HG03060 (cell line): Measurements from ENCODE around the gene TCEAL2.
A peak's percentile ranks its signal among the peaks of the same experiment; 100 is the strongest.
"Not testable (repeated sequence)": the region's sequence is repeated elsewhere in the genome, so short reads cannot be mapped to it uniquely, and the experiment has no call there.

Source experiments
- ATAC-seq: cut with Tn5 transposase; IDR thresholded peaks from one replicate; pipeline ENCODE4 v1.9.1; 2021; ENCODE audit warnings: low read depth, moderate number of reproducible peaks; ENCODE audit not compliant: unreplicated experiment

The TCEAL2 gene

DNA sequence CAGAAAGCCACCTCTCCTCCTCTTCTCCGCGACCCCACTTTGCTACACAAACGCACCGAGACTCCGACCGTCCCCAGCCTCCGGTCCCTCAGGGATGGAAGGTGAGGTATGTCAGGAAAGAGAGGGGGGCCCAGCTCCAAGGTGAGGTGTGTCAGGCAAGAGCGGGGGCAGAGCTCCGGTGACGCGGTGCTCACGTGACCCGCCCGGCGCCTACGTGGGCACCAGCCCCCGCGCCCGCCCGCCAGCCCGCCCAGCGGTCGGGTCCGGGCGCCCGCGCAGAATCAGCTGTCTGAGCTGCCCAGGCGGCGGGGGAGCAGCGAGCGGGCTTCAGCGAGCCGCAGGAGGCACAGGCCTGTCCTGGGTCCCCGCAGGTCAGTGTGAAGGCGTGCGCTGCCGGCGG, at the start of gene TCEAL2:
TCEAL2 (plus strand) TSS at position 244 of the 400 bp plus-strand sequence. CDS start 1,152 bp downstream, outside the sequence.
- ATAC-seq, result not testable (repeated sequence)

DNA sequence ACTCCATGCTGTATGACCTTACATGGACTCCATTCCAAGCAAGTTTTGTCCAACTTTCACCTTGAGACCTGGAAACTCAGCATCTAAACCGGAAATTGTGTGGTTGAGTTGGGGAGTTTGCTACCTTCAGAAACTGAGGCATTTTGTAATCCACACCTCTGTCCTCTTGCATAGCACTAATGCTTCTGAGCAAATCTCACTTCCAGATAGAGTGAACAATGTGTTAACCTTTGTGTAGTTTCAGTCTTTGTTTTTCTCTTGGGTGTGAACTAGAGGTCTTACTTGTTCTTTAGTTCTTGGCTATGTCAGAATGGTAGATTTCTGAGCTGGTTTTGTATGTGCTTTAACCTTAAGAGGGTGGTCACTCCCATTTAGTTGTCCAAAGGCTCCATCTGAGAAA, 48.1 kb upstream of the TCEAL2 start:
- ATAC-seq, result no peak

DNA sequence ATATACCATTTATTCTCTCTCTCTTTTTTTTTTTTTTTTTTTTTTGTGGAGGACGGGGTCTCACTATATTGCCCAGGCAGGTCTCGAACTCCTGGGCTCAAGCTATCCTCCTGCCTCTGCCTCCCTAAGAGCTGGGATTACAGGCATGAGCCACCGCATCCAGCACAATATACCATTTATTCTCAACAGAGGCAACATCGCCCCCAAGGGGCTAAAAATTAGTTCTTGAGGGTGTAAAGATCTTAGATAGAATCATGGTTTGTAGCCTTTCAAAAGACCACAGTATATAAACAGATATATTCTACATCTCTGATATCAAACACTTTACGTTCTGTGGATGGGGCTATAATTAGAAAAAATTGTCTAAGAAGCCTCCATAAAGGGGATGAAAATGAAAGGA, 39.8 kb upstream of the TCEAL2 start:
- ATAC-seq, result no peak

DNA sequence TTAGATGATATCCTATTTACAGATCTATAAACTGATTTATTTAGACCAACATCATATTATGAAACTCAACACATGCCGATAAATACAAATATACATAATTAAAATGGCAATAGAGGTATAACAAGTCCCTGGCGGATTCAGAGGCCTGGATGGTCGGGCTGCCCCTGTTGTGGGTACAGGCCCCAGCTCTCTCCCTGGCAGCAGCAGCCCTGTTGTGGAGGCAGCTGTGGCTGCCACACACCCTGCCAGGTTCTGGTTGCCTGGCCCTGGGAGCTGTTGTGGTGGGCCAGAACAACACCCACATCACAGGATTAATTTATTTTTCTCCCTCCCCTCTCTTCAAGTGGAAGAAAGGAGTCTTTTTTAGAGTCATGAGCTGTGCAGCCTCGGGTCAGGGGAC, 12.1 kb upstream of the TCEAL2 start:
- no peak for ATAC-seq

DNA sequence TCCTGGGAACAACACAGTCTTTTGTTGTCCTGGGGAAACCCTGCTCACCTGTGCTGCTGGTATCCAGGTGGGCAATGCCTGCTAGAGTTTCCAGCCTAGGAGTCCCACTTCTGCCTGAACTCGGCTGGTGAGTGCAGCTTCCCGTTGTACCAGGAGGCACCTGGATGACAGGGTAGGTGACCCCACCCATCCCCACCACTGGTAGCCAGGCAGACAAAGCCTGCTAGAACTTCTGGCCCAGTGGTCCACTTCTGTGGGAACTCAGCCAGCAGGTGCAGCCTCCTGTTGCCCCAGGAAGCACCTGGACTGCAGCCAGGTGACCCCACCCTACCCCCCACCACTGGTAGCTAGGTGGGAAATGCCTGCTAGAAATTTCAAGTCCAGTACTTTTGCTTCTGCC, 9.7 kb upstream of the TCEAL2 start:
- no peak for ATAC-seq

DNA sequence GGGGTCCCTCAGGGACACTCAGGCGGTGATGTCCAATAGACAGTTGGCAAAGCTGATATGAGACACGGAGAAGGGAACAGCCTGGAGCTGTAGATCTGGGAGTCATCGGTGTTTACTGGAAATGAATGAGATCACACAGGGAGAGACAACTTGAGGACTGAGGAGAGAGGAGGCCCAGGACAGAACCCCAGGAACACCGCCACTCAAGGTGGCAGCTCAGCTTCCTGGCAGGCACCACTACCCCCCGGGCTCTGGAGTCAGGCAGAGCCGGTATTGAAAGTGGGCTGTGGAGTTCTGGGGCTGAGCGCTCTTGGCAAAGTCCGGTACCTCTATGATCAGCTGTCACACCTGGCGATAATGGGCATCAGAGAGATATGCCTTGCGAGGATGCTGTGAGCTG, 465 bp upstream of the TCEAL2 start:
- ATAC-seq, result not testable (repeated sequence)

DNA sequence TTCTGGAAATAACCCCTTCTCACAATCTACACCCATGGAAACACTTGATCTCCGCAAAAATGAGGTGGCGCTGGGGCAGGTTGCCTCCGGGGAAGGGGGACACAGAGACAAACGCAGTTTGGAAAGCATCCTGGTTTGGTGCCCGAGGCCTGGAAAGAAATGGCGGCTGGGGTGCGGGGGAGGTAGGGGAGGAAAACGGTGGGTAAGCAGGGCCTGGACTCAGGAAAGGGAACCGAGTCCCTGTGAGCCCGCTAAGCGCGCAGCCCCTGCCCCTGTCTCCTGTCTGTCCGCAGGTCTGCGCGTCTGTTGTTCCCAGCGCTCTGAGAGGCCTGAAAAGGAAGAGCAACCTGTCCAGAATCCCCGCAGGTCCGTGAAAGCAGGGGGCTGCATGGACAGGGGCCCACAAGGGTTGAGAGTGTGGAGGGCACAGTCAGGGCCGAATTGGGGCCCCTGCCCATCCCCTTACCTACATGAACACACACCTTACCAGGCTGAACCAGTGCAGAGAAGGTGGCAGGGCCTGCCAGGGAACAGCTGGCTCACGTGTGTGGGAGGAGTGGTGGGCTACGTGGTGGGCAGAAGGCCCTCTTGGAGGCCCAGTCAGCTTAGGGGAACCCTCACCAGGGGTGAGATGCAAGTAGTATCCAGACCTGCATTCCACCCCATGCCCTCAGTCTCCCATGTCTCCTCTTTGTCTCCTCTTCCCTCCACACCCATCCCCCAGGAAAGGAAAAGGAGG, 770 bp downstream of the TCEAL2 start:
- not testable (repeated sequence) for ATAC-seq

DNA sequence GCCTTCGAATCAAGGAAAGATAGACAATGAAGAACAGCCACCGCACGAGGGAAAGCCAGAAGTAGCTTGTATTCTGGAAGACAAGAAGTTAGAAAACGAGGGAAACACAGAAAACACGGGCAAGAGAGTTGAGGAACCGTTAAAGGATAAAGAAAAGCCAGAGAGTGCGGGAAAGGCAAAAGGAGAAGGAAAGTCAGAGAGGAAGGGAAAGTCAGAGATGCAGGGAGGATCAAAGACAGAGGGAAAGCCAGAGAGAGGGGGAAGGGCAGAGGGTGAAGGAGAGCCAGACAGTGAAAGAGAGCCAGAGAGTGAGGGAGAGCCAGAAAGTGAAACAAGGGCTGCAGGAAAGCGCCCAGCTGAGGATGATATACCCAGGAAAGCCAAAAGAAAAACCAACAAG, 1.4 kb downstream of the TCEAL2 start:
- ATAC-seq, result no peak

DNA sequence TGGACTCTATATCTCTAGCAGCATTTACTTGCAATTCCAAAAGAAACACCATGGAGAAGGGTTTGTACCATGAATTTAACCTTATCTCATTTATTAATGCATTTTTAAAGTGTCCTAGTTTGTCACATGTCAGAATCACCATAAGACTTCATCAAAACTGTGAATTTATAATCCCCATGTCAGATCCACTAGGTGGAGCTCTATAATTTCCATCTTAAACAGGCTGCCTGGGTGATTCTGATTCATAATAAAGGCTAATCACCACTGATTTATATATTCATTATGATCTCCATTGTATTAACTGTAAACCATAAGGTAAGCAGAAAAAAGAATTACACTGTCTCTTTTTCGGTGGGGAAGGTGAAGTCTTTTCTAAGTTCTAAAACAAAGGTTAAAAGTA, 4.0 kb downstream of the TCEAL2 start:
- ATAC-seq, result no peak

DNA sequence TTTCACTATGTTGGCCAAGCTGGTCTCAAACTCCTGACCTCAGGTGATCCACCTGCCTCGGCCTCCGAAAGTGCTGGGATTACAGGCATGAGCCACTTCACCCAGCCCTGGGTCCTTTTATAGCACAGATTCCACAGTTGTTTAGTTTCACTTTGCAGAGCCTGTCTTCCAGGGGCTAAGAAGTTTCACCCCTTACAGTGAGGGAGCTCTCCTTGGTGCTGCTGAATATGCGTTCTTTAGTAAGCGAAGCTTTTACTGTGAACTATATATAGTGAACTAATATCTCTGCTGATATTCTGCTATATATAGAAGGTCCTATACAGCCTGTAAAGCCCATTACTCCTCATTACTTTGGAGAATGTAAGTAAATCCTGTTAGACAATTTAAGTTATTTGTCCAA, 12.6 kb downstream of the TCEAL2 start:
- ATAC-seq, result no peak

DNA sequence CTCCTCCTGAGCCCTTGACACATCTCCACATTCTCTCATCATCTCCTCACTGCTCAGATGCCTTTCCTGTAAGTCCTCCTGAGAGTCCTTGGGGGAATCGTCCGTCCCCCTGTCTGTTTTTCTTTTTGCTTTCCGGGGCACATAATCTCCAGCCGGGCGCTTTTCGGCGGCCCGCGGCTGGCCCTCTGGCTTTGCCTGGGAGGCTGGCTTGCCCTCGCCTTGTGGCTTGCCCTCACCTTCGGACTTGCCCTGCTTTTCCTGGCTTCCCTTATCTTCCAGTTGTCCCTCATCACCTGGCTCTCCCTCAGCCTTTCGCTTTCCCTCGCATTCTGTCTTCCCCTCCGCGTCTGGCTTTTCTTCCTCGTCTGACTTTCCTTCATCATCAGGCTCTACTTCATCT, 15.4 kb downstream of the TCEAL2 start:
- not testable (repeated sequence) for ATAC-seq

DNA sequence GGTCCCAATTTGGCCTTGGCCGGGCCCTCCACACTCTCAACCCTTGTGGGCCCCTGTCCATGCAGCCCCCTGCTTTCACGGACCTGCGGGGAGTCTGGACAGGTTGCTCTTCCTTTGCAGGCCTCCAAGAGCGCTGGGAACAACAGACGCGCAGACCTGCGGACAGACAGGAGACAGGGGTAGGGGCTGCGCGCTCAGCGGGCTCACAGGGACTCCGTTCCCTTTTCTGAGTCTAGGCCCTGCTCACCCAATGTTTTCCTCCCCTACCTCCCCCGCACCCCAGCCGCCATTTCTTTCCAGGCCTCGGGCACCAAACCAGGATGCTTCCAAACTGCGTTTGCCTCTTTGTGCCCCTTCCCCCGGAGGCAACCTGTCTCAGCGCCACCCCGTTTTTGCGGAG, 16.2 kb downstream of the TCEAL2 start:
- ATAC-seq, result not testable (repeated sequence)

DNA sequence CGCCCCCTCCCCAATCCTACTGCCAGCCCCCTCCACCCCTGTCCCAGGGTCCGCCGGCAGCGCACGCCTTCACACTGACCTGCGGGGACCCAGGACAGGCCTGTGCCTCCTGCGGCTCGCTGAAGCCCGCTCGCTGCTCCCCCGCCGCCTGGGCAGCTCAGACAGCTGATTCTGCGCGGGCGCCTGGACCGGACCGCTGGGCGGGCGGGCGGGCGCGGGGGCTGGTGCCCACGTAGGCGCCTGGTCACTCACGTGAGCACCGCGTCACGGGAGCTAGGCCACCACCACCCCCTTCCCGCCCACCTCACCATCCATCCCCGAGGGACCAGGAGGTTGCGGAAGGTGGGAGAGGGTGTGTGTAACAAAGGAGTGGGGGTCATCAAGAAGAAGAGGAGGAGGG, 16.8 kb downstream of the TCEAL2 start, which contains the start of gene TCEAL6:
TCEAL6 (minus strand) TSS at position 208 of the 400 bp plus-strand sequence.
- not testable (repeated sequence) for ATAC-seq

DNA sequence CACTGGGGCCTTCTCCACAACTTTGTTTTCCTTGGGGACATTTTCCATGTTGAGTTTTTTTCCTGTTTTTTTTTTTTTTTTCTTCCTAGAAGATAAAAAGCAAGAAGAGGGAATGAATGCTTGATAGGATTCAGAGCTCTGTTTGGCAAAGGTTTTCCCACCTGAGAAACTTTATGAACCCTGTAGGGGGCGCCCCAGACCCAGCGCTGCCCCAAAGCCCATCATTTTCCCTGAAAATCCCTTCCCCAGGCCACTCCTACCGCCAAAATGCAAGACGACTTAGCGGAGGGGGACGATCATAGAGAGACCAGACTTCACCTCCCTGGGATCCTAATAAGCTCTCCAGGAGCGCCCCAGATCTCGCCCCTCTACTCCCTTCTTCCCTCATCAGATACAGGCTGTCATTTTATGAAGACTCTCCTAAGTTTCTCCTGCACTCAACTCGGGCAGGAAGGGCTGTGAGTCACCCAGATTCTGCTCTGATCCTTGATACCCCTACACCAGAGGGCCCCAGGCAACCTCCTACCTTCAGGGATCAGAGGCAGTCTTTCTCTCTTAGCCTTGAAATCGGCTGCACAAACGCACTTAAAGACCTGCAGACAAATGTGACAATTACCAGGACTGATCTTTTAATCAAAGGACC, 28.9 kb downstream of the TCEAL2 start:
- ATAC-seq, result no peak

DNA sequence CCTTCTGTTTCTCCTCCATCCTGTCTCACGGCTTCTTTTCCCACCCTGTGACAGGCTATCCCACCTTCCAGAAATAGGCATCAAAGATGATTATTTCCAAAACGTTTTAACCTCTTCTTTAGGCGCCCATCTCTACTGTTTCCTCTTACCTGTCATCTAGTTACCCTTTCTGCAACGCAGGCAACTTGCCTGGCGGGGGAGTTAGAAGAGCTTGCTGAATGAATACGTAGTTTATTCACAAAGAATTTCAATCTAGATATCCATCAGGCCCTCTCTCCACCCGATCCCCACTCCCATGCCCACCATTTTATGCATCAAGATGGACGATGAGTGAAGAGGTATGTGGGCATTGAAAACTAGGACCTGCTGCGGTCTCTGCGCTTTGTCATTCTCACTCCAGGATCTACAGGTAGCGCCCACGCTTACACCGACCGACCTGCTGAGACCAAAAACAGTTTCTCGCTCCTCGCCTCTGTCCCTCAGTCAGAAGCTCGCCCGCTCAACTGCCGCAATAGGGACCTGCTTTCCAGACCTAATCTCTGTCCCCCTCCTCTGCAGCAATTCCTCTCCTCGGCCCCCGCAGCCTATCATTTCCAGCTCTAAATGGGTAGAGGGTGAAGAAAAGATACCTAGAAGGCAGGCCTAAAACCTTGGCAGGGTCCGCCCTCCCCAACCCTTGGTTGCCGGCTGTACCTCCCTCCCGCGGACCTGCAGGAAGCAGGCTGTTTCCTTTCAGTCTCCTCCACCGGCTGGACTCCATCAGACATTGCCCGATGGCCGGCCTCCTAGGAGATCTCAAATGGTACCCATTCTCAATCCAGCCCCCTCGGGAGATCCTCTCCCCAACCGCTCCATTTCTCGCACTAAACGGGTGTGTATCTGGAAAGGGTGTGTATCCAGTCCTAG, 29.7 kb downstream of the TCEAL2 start:
- ATAC-seq, result no peak

DNA sequence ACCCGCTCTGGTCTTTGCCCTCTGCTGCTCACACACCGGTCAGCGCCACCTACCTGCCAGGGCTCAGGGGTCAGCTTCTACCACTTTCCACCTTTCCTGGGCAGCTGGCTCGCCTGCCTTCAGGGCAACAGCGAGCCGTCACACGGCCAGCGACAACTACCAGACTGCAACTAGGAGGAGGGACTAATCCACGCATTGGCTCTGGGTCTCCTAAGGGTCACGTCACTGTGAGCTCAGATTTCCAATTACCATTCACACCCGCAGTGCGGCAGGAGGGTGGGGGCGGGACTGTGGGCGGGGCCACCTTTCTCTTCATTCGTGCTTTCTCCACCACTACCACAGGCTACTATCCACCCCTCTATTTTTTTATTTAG, 30.3 kb downstream of the TCEAL2 start, which contains the start of gene BEX5:
BEX5 (minus strand) TSS at position 172 of the 374 bp plus-strand sequence. CDS start 1,712 bp downstream, outside the sequence.
- peak; percentile 80 for ATAC-seq
